Activated T-cell treated with anti-CD3 and anti-CD28 coated beads, Interleukin-2, amount 50 U/mL, for 48 hours (primary cell): ENCODE results near the gene SLC26A5.
"Not testable (repeated sequence)": the region's sequence is repeated elsewhere in the genome, so short reads cannot be mapped to it uniquely, and the experiment has no call there.

Source experiments
- DNase-seq, 2 experiments: peaks; one replicate each; pipeline ENCODE4 v3.0.0-alpha.2; 2020

The SLC26A5 gene, protein sequence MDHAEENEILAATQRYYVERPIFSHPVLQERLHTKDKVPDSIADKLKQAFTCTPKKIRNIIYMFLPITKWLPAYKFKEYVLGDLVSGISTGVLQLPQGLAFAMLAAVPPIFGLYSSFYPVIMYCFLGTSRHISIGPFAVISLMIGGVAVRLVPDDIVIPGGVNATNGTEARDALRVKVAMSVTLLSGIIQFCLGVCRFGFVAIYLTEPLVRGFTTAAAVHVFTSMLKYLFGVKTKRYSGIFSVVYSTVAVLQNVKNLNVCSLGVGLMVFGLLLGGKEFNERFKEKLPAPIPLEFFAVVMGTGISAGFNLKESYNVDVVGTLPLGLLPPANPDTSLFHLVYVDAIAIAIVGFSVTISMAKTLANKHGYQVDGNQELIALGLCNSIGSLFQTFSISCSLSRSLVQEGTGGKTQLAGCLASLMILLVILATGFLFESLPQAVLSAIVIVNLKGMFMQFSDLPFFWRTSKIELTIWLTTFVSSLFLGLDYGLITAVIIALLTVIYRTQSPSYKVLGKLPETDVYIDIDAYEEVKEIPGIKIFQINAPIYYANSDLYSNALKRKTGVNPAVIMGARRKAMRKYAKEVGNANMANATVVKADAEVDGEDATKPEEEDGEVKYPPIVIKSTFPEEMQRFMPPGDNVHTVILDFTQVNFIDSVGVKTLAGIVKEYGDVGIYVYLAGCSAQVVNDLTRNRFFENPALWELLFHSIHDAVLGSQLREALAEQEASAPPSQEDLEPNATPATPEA

DNA sequence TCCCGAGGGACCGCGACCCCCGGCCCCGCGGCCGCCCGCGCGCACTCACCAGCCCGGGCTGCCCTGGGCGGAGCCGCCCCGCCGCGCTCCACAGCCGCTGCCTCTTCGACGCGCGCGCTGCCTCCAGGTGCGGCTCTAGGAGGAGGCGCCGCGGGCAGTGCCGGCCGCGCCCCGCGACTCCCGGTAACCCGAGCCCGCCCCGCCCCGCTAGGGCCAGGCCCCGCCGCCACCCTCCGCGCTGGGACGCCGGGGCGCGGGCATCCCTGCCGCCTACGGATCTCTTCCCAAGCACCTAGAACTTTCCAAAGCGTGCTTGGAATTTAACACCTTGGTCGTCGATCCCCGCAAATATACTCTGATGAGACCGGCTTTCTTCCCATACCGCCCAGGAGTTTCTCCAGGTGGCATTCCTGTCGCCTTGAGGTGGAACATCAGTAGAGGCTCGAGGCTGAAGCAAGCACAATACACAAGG, at the start of gene SLC26A5:
Gene SLC26A5 (minus strand): TSS at position 159 of the 472 bp plus-strand sequence. CDS start 24,693 bp downstream, outside the sequence.
- DNase-seq, result peak; percentile 20 to 48

DNA sequence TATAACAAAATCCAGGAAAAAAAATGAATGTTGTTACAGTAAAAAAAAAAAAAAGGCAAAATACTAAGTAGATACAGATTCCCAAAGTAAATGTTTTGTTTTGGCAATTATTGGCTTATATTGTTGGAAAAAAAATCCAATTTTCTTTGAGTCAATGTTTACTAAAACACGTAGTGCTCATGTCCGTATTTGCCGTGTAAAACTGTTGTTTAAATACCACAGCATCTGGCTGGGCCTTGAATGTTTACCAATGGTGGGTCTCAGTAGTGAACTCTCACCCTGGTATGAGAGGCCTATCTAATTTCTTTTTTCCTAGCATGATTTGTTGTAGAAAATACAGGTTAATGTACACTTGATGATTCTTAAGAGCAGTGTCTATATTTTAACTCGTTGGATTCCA, 41.4 kb upstream of the SLC26A5 start:
- DNase-seq, result no peak

DNA sequence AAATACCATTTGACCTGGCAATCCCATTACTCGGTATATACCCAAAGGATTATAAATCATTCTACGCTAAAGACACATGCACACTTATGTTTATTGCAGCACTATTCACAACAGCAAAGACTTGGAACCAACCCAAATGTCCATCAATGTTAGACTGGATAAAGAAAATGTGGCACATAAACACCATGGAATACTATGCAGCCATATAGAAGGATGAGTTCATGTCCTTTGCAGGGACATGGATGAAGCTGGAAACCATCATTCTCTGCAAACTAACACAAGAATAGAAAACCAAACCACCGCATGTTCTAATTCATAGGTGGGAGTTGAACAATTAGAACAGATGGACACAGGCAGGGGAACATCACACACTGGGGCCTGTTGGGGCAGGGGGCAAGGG, 40.9 kb upstream of the SLC26A5 start:
- not testable (repeated sequence) for DNase-seq

DNA sequence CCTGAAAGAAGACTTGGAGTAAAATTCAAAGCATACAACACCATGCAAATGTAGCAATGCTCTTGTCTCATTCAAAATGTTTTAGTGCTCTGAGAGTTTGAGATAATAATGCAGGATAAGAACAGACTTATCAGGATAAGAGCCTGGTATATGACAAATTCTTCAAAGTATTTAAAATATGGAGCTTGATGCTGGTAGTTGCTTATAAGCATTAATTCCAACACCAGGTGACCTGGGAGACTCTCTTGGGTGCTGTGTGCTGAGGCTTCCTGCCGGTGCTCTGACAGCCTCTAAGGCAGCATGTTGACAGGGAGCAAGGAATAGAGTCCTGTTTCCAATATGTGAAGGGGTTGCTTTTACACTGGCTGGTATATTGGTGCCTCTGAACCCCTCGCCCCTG, 34.8 kb upstream of the SLC26A5 start:
- DNase-seq, result no peak

DNA sequence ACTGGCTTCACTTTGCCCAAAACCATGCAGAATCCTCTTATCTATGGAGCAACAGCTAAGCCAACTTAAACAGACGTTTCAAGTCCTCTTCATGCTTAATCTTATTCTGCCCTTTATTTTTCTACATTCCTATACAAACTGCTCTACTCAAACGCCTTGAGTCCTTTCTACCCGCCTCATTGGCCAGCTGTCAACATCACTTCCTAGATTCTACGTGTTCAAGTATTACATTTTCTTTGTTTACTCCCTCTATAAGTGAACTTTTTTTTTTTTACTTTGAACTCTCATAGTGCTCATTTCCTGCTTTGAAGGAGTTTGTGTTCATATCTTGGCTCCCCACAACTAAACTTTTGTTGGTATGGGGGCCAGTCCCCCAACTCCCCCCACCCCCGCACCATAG, 28.9 kb upstream of the SLC26A5 start:
- DNase-seq, result no peak

DNA sequence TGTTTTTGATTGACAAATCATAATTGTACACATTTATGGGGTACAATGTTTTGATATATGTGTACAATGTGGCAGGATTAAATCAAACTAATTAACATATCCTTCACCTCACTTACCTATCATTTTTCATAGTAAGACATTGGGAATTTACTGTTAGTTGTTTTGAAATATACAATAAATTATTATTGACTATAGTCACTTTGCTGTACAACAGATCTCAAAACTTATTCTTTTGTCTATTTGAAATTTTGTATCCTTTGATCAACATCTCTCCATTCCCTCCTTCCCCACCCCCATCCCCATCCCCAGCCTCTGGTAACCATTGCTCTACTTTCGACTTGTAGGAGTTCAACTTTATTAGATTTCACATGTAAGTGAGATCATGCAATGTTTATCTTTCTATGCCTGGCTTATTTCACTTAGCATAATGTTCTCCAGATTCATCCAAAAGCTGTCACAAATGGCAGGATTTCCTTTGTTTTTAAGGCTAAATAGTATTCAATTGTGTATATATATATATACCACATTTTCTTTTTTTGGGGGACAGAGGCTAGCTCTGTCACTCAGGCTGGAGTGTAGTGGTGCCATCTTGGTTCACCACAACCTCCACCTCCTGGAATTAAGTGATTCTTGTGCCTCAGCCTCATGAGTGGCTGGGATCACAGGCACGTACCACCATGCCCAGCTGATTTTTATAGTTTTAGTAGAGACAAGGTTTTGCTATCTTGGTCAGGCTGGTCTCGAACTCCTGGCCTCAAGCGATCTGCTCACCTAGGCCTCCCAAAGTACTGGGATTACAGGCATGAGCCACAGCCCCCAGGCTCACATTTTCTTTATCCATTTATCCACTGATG, 23.3 kb upstream of the SLC26A5 start:
- DNase-seq, result no peak

DNA sequence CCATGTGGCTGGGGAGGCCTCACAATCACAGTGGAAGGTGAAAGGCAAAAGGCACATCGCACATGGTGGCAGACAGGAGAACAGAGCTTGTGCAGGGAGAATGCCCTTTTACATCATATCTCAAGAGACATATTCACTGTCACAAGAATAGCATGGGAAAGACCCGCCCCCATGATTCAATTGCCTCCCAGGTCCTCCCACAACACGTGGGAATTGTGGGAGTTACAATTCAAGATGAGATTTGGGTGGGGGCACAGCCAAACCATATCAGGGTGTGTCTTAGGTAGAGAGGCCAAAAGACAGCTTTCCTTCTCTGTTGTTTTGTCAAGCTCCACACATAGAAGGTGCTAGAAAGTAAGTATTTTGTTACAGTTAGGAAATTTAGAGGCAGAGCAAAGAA, 20.8 kb upstream of the SLC26A5 start:
- DNase-seq, result no peak

DNA sequence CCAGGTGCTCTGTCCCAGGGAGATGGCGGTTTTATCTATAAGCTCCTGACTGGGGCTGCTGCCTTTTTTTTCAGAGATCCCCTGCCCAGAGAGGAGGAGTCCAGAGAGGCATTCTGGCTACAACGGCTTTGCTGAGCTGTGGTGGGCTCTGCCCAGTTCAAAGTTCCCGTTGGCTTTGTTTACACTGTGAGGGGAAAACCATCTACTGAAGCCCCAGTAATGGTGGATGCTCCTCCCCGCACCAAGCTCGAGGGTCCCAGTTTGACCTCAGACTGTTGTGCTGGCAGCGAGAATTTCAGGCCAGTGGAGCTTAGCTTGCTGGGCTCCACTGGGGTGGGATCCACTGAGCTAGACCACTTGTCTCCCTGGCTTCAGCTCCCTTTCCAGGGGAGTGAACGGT, 16.4 kb upstream of the SLC26A5 start:
- no peak for DNase-seq

DNA sequence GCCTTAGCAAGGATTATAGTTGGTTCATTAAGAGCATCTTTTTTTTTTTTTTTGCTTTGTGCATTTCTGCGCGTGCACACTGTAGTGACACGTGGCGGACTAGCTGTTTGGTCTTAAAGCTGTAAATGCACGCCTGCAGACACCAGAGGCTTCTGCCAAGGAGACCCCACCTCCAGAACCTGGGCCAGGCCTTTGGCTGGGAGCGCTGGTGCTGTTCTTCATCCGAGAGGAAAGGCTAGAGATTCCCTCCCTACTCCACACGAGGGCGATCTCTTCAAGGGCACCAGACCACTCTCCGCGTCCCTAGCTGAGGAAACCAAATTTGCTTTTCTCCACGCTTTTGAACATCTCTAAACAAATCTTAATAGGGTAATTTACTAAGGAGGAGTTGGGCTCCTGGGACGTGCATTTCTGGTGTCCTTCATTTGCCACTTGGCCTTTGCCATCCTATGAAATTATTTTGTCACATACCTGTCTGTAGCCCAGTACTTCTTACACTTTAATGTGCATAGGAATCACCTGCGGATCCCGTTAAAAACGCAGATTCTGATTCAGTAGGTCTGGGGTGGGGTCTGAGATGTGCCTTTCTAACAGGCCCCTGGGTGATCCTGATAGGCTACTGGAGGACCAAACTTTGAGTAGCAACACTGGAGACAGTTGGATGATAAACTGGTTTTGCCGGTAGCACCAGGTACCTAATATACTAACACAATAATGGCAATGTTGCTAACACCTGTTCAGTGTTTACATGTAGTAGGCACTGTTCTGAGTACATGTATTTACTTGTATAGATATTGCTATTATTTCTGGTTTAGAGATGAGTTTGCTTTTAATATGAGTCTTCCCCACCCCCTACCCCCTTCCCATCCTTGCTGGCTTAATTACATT, 1.3 kb upstream of the SLC26A5 start:
- peak; percentile 55 to 61 for DNase-seq

DNA sequence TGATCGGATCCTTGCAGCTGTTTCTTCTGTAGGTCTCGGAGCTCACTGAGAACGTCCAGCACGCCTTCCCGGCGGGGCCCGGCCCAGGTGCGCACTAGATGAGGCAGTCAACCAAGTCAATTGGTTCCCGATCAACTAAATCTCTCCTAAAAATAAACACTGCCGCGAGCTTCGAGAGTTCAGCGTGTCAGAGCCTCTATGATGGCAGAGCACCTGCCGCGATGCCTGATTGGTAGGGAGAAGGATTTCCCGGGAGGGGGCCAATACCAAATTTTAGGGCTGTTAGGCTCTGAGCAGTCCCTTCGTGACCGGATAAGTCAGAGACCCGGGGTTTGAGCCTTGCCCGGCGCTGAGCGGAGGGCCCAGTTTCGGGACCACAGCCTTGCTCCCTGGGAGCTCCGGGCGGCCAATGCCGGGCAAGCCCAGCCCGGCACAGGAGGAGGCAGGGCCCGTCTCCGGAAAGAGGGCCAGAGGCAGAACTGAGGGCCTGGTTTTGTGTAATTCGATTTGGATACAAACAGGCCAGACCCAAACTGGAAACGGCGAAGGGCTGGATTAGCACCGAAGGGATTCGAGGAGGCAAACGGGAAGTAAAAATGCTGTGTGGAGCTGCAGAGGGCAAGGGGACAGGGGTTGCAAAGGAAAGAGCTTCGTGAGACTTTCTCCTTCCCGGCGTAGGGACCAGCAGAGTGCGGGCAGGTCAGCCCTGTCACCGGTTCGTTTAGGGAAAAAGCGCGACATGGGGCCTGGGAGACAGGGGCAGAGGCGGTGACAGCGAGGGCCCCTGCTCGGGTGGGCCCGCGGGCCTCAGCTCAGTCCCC, 569 bp downstream of the SLC26A5 start:
- DNase-seq, result peak; percentile 26 to 27

DNA sequence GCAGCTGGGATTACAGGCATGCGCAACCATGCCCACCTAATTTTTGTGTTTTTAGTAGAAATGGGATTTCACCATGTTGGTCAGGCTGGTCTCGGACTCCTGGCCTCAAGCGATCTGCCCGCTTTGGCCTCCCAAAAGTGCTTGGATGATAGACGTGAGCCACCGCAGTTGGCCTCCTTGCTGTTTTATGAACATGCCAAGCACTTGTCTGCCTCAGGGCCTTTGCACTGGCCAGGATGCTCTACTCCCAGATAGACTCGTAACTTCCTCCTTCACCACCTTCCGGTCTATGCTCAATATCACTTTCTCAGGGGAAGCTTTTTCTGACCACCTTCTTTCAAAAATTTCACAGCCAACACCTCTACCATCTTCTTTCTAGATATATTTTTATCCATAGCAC, 6.3 kb downstream of the SLC26A5 start:
- DNase-seq, result no peak

DNA sequence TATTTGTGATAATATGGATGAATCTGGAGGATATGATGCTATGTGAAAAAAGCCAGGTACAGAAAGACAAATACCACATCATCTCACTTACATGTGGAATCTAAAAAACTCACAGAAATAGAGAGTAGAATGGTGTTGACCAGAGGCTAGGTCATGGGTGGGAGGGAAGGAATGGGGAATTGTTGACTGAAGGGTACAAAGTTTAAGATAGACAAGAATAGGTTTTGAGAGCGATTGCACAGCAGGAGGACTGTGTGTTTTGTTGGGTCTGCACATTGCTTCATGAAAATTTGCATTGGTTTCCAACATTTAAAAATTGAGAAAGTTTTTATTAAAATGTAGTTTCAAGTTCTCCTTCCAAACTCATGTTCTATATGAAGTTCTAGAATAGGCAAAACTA, 8.4 kb downstream of the SLC26A5 start:
- DNase-seq, result no peak

DNA sequence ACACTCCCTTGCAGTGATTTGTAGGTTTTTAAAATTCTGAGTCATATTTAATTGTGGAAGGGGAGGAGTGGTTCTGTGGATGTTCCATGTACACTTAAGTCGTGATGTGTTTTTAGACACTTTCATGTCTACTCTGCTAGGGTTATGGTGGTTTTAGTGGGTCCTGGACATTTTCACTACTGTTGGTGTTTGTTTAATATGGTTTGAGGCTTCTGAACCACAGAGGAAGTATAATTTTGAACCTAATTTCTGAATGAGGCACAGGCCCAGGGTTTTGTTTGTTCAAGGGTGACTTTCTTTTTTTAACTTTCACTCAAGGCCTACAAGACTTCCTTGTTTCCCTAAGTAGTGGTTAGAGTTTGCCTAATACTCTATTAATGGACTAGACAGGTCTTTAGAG, 13.3 kb downstream of the SLC26A5 start:
- DNase-seq, result no peak

DNA sequence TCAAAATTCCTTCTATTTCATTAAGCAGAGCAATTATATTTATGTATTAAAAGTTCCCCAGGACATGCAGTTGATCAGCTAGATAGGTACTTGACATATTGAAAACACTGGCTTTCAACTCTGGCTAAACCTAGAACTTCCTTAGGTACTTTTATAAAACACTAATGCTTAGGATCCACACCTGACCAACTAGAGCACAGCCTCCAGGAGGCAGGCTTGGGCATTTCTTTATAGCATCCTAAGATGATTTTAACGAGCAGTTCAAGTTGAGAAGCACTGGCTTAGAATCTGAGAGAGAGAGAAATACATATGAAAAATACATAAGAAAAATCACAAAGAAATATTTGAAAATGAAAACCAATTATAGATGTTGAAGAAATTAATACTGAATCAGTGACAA, 20.8 kb downstream of the SLC26A5 start:
- DNase-seq, result no peak

DNA sequence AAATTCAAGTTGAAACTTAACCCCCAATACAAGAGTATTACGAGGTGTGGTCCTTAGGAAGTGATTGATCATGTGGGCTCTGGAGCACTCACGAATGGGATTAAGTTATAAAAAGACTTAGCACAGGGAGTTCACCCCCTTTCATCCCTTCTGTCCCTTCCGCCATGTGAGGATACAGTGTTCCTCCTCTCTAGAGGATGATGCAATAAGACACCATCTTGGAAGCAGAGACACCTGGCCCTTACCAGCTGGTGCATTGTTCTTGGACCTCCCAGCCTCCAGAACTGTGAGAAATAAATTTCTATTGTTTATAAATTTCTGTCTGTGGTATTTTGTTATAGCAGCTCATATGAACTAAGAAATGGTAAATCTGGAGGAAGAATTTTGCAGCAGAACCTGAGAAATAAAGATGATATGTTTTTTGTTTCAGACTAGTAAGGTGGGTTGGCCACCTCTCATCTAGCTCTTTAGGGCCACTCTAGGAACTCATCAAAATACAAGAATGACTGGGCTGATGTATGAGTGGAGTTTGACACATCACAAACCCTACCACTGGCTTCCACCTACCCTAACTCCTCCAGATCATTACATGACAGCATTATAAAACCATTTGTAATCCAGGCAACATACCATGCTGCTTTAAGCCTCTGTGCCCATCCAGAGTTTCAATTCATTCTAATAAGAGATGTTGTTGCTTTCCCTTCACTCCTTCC, 22.4 kb downstream of the SLC26A5 start:
- no peak for DNase-seq

DNA sequence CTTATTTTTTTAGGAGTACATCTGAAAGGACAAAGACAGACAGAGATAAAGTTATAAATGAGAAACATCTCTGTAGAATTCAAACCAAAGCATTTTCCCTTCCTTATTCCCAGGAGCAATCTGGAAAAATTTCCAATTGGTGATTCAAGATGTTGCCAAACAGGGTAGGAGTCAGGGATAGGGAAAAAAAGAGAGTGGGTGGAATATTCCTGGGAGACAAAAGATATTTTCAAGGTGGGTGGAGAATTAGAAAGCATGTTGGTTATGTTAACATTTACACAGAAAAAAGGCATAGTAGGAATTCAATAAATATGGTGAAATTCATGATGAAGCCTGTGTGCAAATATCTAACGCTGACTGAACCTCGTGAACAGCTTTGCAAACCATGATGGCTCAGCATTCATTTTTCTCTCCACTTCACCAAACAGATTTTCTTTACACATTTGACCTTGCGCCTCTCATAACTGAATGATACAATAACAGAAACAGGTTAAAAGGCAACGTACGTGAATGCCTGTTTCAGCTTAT, 25.1 kb downstream of the SLC26A5 start:
- no peak for DNase-seq

DNA sequence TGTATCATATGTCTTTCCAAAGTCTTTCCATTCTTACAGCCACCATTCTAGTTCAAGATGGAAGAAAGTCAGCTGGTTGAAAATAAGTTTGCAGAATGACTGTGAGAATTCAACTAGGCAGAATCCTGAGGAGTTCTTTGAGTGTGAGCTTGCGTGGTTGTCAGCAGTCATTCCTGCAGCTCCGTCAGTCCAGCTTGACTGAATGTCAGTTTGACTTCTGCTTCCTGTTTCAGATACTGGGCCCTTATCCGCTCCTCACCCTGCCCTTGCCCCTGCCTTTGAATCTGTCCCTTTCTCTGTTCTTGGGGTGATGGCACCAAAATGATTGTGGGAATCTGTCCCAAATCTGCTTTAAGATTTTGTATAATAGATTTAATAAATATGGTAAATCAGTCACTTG, 27.8 kb downstream of the SLC26A5 start:
- no peak for DNase-seq

DNA sequence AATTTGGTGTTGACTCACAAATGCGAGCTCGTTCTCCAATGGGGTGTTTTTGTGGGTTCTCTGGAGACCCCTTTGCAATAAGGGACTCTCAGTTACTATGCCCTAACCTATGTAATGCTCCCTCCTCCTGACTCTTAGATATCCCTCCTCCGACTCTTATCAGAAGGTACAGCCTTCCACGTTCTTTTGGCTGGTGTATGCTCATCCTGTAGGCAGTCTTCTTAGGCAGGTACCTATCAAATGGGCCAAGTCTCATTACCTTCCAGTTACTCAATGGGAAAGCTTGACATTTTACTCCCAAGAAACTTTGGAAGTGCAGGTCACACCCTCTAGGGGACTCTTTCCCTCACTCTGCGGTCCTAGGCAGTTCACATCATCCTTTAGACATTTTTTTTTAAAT, 32.6 kb downstream of the SLC26A5 start:
- no peak for DNase-seq

DNA sequence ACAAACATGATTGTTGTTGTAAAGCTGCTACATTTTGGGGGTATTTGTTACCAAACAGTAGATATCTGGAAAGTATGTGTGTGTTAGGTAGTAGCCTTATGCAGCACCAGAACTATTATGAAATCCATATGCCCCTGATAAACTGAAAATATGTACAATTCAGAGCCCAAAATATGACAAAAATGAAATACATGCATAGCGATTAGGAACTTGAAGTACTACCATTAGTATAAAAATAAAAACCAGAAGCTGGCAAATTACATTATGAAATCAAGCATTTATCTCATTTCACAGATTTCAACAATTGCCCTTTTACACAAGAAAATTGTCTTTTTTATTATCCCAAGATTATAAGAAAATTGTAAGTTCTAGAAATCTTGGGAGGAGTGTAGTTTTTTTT, 33.9 kb downstream of the SLC26A5 start:
- no peak for DNase-seq
